ENCODE data around the gene IRF4.

Gene IRF4

GRCh38 chr6:347951-348859, 43.3 kb upstream of the IRF4 start:
- Histone ChIP-seq H4K20me1 (ENCODE audit: insufficient read depth, low read length) (no peaks in the 10 kb centered on the region), H3K9me2 (replicated peaks; ENCODE audit: insufficient read depth, low read length) (no peaks in the 10 kb centered on the region), H3K4me3 (ENCODE audit: low read length) (no peak overlapping the region), H3K79me2 (ENCODE audit: low read length) (peaks cover 37% of the 10 kb centered on the region), H3K9ac (ENCODE audit: low read length) (no peak overlapping the region), H3K4me1 (ENCODE audit: low read length) (no peaks in the 10 kb centered on the region), H3F3A (ENCODE audit: insufficient read depth, low read length) (no peaks in the 10 kb centered on the region), H3K4me2 (ENCODE audit: low read depth, low read length) (no peak overlapping the region), H3K36me3 (replicated peaks; ENCODE audit: insufficient read depth, low read length) (peaks cover 15% of the 10 kb centered on the region; the same call in 1 of the 2 replicates), H2AFZ (ENCODE audit: low read length) (no peak overlapping the region), H3K27me3 (replicated peaks; ENCODE audit: insufficient read depth, low read length) (no peaks in the 10 kb centered on the region), H3K27ac (ENCODE audit: low read length) (no peak overlapping the region), H3K9me3 (replicated peaks; ENCODE audit: insufficient read depth, low read length) (no peaks in the 10 kb centered on the region)
- TF ChIP-seq EZH2phosphoT487 (IDR thresholded peaks at IDR 0.05; ENCODE audit: low read length), result no peak
- TF ChIP-seq CTCF (IDR thresholded peaks at IDR 0.05; ENCODE audit: low read length), result no peak
- TF ChIP-seq EZH2 (optimal IDR thresholded peaks at IDR 0.05; ENCODE audit: low read depth, low read length), result no peak
- DNase-seq, result no peak

GRCh38 chr6:348860-349396, 42.6 kb upstream of the IRF4 start:
- H3K4me3 ChIP-seq (ENCODE audit: low read length), result no peak overlapping the region
- H3K9ac ChIP-seq (ENCODE audit: low read length), result no peak overlapping the region
- no peaks in the 10 kb centered on the region for H3K9me3 ChIP-seq (replicated peaks; ENCODE audit: insufficient read depth, low read length)
- H3F3A ChIP-seq (ENCODE audit: insufficient read depth, low read length), result no peaks in the 10 kb centered on the region
- H3K4me2 ChIP-seq (ENCODE audit: low read depth, low read length), result no peak overlapping the region
- H3K36me3 ChIP-seq (replicated peaks; ENCODE audit: insufficient read depth, low read length), result peaks cover 15% of the 10 kb centered on the region; the same call in 1 of the 2 replicates
- H2AFZ ChIP-seq (ENCODE audit: low read length), result no peak overlapping the region
- H3K79me2 ChIP-seq (ENCODE audit: low read length), result peaks cover 30% of the 10 kb centered on the region
- no peaks in the 10 kb centered on the region for H3K27me3 ChIP-seq (replicated peaks; ENCODE audit: insufficient read depth, low read length)
- no peak overlapping the region for H3K27ac ChIP-seq (ENCODE audit: low read length)
- TF ChIP-seq EZH2 (optimal IDR thresholded peaks at IDR 0.05; ENCODE audit: low read depth, low read length) (no peak), EZH2phosphoT487 (IDR thresholded peaks at IDR 0.05; ENCODE audit: low read length) (no peak), CTCF (IDR thresholded peaks at IDR 0.05; ENCODE audit: low read length) (no peak)
- no peaks in the 10 kb centered on the region for H3K9me2 ChIP-seq (replicated peaks; ENCODE audit: insufficient read depth, low read length)
- H4K20me1 ChIP-seq (ENCODE audit: insufficient read depth, low read length), result no peaks in the 10 kb centered on the region
- no peaks in the 10 kb centered on the region for H3K4me1 ChIP-seq (ENCODE audit: low read length)
- DNase-seq, result no peak

- no peaks in the 10 kb centered on the region for H3K27me3 ChIP-seq (replicated peaks; ENCODE audit: insufficient read depth, low read length)
- no peaks in the 10 kb centered on the region for H3F3A ChIP-seq (ENCODE audit: insufficient read depth, low read length)
- H2AFZ ChIP-seq (ENCODE audit: low read length), result no peak overlapping the region
- H3K4me2 ChIP-seq (ENCODE audit: low read depth, low read length), result no peak overlapping the region
- H3K9me2 ChIP-seq (replicated peaks; ENCODE audit: insufficient read depth, low read length), result no peaks in the 10 kb centered on the region
- H3K27ac ChIP-seq (ENCODE audit: low read length), result no peak overlapping the region
- H3K36me3 ChIP-seq (replicated peaks; ENCODE audit: insufficient read depth, low read length), result peaks cover 15% of the 10 kb centered on the region; the same call in 1 of the 2 replicates
- no peaks in the 10 kb centered on the region for H3K4me1 ChIP-seq (ENCODE audit: low read length)
- H3K79me2 ChIP-seq (ENCODE audit: low read length), result peaks cover 25% of the 10 kb centered on the region
- H4K20me1 ChIP-seq (ENCODE audit: insufficient read depth, low read length), result no peaks in the 10 kb centered on the region
- H3K9ac ChIP-seq (ENCODE audit: low read length), result no peak overlapping the region
- no peak for DNase-seq
- no peak overlapping the region for H3K4me3 ChIP-seq (ENCODE audit: low read length)
- TF ChIP-seq EZH2 (optimal IDR thresholded peaks at IDR 0.05; ENCODE audit: low read depth, low read length) (no peak), CTCF (IDR thresholded peaks at IDR 0.05; ENCODE audit: low read length) (no peak), EZH2phosphoT487 (IDR thresholded peaks at IDR 0.05; ENCODE audit: low read length) (no peak)
- no peaks in the 10 kb centered on the region for H3K9me3 ChIP-seq (replicated peaks; ENCODE audit: insufficient read depth, low read length)
These were observed 42.0 kb upstream of the IRF4 start for GRCh38 chr6:349491-349921.

Measured in MM.1S (cell line).